HG03520 (cell line): ENCODE measurements around the gene SYT2.
"Not testable (repeated sequence)": the region's sequence is repeated elsewhere in the genome, so short reads cannot be mapped to it uniquely, and the experiment has no call there.

Experiments used
- ATAC-seq: cut with Tn5 transposase; IDR thresholded peaks from one replicate; pipeline ENCODE4 v1.9.1; 2021; ENCODE audit warnings: mild to moderate bottlenecking, moderate library complexity; ENCODE audit not compliant: unreplicated experiment

SYT2 gene

GRCh38 chr1:202625416-202626360 is 84.6 kb downstream of the SYT2 start:
- ATAC-seq = peak; percentile 44

DNA sequence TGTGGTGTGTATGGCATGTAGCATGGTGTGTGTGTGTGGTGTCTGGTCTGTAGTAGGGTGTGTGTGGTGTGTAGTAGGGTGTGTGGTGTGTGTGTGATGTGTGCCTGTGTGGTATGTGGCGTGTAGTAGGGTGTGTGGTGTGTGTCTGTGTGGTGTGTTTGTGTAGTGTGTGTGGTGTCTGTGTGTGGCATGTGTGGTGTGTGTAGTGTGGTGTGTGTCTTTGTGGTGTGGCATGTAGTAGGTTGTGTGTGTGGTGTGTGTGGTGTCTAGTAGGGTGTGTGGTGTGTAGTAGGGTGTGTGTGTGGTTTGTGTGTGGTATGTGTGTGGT is 85.5 kb downstream of the SYT2 start:
- ATAC-seq = no peak

DNA sequence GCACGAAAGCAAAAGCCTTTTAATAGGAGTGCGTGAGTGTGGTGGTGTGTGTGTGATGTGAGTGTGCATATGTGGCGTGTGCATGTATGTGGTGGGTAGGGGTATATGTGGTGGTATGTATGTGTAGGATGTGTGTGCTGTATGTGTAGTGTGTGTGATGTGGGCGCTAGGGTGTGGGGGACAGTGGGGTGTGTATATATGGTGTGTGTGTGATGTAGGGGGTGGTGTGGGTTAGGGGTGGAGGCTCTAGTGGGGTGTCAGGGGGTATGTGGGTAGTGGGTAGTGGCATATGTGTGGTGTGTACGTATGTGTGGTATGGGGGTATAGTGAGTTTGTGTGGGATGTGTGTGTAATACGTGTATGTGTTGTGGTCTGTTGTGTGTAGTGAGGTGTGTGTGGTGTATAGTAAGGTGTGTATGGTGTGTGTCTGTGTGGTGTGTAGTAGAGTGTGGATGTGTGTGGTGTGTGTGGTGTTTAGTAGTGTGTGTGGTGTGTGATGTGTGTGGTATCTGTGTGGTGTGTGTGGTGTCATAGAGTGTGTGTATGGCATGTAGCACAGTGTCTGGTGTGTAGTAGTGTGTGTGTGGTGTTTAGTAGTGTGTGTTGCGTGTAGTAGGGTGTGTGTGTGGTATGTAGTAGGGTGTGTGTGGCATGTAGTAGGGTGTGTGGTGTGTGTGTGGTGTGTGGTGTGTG is 86.0 kb downstream of the SYT2 start:
- no peak for ATAC-seq

GRCh38 chr1:202623476-202623875 is 86.8 kb downstream of the SYT2 start:
- not testable (repeated sequence) for ATAC-seq

GRCh38 chr1:202623075-202623474 is 87.2 kb downstream of the SYT2 start:
- ATAC-seq = no peak

DNA sequence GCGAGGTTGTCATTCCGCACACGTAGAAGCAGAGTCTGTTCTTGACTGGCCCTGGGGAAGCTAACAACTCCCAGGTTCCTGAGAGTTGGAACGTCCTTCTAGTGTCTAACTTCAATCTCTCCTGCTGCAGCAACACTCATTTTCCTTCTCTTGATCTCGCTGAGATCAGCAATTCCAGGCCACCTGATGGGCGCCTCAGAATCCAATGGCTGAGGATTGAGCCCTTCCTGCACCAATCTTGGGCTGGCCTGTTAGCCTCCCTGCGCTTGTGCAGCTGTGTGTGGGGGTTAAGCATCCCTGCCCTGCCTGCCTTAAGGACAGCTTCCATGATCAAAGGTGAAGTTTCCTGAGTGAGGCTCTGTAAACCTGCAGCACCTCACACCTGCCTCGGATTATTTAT is 87.9 kb downstream of the SYT2 start:
- ATAC-seq = no peak

- no peak for ATAC-seq
Measured at GRCh38 chr1:202621446-202621845, 88.8 kb downstream of the SYT2 start.

GRCh38 chr1:202620036-202620435 is 90.2 kb downstream of the SYT2 start:
- ATAC-seq = not testable (repeated sequence)

DNA sequence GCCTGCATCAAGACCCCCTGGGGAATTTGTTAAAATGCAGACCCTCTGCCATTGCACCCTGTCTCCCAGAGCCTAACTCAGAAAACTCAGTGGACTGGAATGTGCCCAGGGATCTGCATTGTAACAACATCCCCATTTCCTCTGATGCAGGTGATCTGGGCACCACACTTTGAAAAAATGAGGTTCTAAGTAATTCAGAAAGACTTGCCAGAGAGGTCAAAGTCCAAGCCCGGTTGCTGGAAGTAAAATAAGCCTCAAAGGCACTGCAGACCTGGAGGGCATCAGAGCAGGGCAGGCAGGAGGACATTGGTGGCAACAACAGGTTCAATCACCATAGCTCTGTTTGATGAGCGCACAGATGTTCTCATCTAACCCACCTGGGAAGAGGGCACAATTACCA is 90.7 kb downstream of the SYT2 start:
- no peak for ATAC-seq

- ATAC-seq = not testable (repeated sequence)
Measured at GRCh38 chr1:202619012-202619411, 91.2 kb downstream of the SYT2 start.

DNA sequence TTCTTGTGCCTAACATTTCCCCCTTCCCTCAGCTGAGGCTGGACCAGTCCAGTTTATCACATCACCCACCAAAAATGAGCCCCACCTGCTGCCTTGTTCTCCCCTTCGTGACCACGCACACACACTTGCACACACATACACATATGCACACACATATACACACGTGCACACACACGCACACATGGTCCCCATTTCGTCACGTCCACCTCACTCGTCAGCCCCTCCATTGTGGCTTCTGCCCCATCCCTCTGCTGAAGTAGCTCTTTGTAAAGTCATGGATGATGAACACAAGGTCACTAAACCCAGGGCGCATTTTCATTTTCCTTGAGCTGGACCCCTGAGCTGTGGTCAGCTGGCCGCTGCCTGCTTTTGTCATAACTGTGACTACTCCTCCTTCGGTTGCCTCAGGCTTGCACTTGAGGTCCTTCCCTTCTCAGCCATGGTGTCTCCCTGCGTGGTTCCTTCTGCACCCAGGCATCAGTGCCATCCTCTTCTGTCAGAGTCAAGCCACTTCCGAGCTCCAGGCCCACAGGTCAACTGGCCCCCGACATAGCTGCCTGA is 93.8 kb downstream of the SYT2 start:
- peak; percentile 33 for ATAC-seq

- peak; percentile 70 for ATAC-seq
Measured at GRCh38 chr1:202615501-202616354, 94.5 kb downstream of the SYT2 start.

- not testable (repeated sequence) for ATAC-seq
Measured at GRCh38 chr1:202615208-202615500, 95.1 kb downstream of the SYT2 start.

DNA sequence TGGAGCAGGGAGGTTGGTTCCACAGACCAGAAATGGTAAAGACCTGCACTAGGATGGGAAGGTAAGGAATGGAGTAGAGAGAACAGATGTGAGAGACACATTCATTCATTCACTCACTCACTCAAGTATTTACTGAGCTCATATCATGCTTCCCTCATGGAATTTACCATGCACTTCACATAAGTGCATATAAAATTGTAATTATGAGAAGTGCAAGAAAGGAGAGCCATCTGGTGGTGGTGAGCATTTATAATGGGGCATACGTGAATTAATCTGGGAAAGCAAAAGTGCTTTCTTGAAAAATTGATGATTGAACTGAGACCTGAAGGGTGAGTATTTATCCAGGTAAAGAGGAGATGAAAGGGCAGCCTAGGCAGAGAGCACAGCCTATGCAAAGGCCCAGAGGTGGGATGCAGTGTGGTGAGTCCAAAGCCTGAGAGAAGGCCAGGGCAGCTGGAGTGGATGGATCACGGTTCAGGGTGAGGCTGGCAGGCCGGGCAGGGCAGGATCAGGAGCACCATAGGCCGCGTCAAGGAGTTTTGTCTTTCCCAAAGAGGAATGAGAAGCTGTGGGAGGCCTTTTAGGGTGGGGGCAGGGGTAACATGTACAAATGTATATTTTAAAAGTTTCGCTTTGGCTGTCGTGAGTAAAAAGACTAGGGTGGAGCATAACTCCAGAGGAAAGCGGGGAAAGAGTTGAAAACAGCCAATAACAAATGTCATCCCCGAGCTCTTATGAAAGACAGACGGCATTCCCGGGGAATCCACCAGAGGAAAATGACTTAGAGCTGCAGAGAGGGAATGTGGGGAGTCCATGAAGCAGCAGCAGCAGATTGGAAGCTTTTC is 95.7 kb downstream of the SYT2 start:
- ATAC-seq = not testable (repeated sequence)

- ATAC-seq = no peak
Measured at GRCh38 chr1:202613571-202613970, 96.7 kb downstream of the SYT2 start.

DNA sequence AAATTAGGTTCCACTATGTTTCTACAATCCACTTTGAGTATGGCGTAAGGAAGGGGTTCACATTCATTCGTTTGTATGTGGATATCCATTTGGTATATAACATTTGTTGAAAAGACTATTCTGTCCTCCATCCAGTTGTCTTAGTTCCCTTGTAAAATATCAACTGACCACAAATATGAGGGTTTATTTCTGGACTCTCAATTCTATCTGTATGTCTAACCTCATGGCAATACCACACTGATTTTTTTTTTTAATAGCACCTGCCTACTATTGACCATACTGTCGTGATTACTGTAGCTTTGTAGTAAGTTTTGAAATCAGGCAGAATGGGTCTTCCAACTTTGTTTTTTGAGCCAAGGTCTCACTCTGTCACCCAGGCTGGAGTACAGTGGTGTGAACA is 98.2 kb downstream of the SYT2 start:
- ATAC-seq = not testable (repeated sequence)

DNA sequence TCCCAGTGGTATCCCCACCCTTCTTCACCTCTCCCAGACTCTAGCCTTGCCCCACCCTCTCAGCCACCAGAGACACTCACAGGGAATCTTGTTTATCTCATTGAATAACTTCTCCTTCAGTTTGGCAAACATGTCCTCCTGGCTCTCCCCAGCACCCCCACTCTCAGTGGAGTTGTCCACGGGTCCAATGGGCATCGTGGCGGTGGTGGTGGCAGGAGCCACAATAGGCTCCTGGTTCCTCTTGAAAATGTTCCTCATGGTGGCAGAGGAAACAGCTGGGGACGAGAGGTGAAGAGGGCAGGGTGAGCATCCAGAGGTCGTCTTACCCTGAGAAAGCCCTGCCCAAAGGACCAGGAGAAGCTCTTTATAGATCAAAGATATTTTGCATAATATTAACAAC is 104.7 kb downstream of the SYT2 start:
- ATAC-seq = no peak

GRCh38 chr1:202603435-202603834 is 106.8 kb downstream of the SYT2 start:
- ATAC-seq = no peak

DNA sequence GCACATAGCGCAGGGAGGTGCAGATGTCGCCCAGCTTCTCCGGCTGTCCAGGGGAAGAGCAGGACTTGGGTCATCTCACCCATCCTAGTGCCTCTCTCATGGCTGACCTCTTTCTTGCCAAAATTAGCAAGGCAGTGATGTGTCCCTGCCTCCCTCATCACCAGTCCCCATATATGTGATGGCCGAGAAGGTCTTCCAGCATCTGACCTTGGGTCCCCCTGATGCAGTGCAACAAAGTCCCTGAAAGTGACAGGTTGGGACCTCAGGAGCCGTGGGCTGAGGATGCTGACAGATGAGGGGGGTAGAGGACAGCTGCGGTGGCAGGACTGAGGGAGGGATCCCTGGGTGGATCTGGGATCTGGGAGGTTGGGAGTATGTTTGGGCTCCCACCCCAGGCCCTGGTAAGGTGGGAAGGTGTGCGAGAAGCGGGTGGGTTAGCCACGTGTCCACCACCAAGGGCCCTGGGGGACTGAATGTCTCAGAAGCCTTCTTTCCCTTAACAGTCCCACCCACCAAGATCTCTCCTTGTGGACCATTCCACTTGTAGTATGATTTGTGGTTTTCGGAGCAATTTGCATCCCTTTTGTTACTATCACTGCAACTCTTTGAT is 109.7 kb downstream of the SYT2 start:
- ATAC-seq = no peak
